AG20443 (cell line): ENCODE results near the gene TCEAL3.
"Not testable (repeated sequence)": the region's sequence is repeated elsewhere in the genome, so short reads cannot be mapped to it uniquely, and the experiment has no call there.

ENCODE experiments used
- DNase-seq: peaks from one replicate; pipeline ENCODE4 v3.0.0; 2012; ENCODE audit warnings: low spot score, mixed read lengths

Gene TCEAL3

GRCh38 chrX:103607364-103608305 lies at the start of gene TCEAL3:
Gene TCEAL3, plus strand, starts transcription at chrX:103607963. Its CDS starts 1,102 bp downstream, at chrX:103609065.
- DNase-seq, result peak; percentile 77

GRCh38 chrX:103560256-103560655 lies 47.5 kb upstream of the TCEAL3 start:
- DNase-seq, result no peak

DNA sequence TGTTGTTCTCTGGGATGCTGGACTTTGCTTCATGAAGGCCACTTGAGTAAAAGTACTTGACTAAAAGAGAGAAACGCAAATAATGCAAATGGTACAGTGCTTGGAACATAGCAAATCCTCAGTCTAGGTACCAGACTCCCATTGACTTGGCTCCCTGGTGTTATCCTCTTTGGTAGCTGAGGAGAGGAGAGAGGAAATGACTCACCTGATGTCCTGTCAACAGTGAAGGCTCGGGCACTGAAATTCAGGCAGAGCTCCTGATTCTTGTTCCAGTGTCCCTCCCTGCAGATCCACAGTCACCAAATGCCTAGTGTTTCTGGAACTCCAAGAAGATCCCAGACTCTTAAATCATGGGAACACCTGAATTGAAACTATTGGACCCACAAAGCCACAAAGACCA lies 45.0 kb upstream of the TCEAL3 start:
- no peak for DNase-seq

- DNase-seq, result no peak
These were observed 42.6 kb upstream of the TCEAL3 start for GRCh38 chrX:103565197-103565596.

DNA sequence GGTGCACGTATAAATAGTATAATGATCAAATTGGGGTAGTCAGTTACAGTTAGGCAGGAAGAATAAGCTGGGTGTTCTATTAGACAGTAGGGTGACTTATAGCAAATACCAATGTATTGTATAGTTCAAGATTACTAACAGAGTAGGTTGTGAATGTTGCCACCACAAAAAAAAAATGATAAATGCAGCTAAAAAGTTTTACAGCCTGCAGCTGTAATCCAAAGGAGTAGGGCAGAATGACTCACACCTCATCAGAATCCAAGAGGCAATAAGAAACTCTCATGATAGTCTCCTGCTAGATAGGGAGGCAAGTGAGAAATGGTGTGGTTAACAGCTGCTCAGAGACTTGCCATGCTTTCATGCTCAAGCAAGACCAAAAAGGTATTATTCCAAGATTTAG lies 42.0 kb upstream of the TCEAL3 start:
- DNase-seq, result peak; percentile 37

DNA sequence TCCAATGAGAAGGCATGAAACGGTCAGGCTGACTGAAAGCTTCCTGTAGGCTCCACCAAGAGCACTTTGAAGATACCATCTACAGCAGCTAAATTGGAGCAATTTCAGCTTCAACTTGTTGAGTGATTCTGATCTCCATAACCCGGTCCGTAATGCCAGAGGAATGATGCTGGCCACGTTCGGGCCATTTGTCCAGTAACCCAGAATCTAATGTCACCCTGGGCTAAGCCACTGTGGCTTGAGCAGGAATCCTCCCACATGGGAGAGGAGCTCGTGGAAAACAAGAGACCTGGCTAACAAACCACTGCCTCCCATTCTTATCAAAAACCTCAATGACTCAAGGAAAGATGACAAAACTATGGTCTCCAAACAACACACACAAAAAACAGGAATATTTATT lies 36.6 kb upstream of the TCEAL3 start:
- DNase-seq, result no peak

DNA sequence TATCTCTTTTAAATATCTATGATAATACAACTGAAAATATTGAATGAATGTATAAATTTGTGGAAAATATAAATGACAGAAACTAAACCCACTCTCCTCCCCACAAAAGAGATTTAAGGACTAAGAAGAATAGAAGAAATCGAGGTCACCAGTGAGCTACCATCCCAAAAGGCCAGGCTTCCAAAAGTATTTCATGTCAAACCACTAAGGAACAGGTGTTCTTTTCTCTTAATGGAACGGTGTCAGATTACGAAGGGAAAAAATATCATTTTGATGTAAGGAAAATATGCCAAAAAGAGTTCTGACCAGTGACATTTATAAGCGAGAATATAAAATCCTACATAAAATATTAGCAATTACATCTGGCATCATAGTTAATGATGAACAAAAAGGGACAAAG lies 36.0 kb upstream of the TCEAL3 start:
- DNase-seq, result no peak

- DNase-seq, result no peak
These were observed 34.6 kb upstream of the TCEAL3 start for GRCh38 chrX:103573202-103573601.

DNA sequence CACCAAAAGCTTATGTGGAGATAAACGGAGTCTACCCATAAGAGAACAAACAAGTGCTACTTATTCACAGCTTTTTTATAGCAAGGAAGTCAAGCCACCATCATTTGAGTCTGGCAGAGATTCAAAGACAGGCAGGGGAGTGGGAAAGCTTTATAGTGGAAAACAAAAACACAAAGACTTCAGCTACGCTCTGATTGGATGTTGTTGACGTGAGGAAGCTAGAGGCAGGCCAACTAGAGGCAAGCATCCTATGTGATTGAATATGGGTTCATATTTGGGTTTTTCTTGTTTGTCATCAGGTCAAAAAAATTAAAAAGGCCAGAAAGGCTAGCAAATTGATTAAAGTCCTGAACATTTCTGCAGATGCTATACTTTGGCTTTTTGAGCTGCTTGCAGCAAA lies 23.2 kb upstream of the TCEAL3 start:
- no peak for DNase-seq

DNA sequence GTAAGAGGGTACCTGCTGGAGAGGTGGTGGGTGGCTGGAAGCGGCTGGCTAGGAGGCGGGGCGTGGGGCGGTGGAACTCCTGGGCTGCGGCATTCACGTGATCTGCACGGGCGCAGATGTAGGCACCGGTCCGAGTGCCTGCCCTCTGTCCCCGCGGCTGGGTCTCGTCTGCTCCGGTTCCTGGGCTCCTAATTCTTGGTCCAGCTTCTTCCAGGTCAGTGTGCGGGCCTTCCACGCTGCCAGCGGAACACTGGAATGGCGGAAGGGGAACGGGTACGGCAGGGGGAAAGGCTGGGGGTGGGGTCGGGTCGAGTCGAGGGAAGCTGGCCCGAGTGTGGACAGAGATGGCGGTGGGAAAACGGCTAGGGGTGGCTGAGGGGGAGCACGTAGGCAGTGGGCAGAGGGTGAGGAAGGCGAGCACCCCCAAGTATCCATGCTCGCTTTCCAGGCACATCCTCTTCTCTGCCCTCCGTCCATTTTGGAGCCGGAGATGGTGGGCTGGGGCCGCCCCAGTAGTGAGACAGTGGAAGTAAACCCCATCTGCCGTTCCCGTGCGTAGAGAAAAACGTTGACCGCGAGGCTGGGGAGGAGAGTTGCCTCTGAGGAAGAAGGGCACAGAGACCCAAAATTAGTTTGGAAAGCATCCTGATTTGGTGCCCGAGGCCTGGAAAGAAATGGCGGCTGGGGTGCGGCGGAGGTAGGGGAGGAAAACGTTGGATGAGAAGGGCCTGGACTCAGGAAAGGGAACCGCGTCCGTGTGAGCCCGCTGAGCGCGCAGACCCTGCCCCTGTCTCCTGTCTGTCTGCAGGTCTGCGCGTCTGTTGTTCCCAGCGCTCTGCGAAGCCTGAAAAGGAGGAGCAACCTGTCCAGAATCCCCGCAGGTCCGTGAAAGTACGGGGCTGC lies 22.1 kb upstream of the TCEAL3 start, which contains the start of gene TCEAL4:
Gene TCEAL4 (plus strand): TSS at position 105 of the 903 bp plus-strand sequence. CDS start 1,161 bp downstream, outside the sequence.
- peak; percentile 69 for DNase-seq

- peak; percentile 11 for DNase-seq
These were observed 21.5 kb upstream of the TCEAL3 start for GRCh38 chrX:103586314-103586646.

DNA sequence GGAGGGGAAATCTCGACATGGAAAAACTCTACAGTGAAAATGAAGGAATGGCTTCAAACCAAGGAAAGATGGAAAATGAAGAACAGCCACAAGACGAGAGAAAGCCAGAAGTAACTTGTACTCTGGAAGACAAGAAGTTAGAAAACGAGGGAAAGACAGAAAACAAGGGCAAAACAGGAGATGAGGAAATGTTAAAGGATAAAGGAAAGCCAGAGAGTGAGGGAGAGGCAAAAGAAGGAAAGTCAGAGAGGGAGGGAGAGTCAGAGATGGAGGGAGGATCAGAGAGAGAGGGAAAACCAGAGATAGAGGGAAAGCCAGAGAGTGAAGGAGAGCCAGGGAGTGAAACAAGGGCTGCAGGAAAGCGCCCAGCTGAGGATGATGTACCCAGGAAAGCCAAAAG lies 21.1 kb upstream of the TCEAL3 start:
- DNase-seq, result no peak

- not testable (repeated sequence) for DNase-seq
These were observed 15.5 kb upstream of the TCEAL3 start for GRCh38 chrX:103592295-103592694.

DNA sequence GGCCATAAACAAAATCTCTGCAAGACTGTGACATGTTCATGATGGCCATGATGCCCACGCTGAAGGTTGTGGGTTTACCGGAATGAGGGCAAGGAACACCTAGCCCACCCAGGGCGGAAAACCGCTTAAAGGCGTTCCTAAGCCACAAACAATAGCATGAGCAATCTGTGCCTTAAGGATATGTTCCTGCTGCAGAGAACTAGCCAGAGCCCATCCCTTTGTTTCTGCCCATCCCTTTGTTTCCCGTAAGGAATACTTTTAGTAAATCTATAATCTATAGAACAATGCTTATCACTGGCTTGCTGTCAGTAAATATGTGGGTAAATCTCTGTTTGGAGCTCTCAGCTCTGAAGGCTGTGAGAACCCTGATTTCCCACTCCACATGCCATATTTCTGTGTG lies 12.6 kb upstream of the TCEAL3 start:
- not testable (repeated sequence) for DNase-seq

GRCh38 chrX:103608306-103608963 lies 672 bp downstream of the TCEAL3 start:
- peak; percentile 6 for DNase-seq

DNA sequence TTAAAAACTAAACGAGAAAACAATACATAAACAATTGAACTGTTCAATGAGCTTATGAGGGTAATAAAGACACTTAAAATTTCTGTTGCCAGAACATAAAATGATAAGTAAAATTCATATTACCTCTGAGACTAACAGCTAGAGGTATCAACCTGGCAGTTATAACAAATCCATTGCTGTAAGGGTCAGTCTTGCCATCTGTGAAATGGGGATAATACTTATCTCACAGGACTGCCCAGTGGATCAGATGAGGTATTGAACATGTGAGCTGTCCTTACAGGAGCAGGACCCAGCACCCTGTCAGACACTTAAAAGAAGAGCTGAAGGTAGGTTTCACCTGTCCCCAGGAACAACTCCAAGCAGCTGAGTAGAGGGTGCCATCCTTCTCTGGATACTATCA lies 2.5 kb downstream of the TCEAL3 start:
- DNase-seq, result no peak

GRCh38 chrX:103613362-103613890 lies 5.7 kb downstream of the TCEAL3 start:
- DNase-seq, result no peak

- peak; percentile 6 for DNase-seq
These were observed 7.2 kb downstream of the TCEAL3 start for GRCh38 chrX:103614999-103615398.

DNA sequence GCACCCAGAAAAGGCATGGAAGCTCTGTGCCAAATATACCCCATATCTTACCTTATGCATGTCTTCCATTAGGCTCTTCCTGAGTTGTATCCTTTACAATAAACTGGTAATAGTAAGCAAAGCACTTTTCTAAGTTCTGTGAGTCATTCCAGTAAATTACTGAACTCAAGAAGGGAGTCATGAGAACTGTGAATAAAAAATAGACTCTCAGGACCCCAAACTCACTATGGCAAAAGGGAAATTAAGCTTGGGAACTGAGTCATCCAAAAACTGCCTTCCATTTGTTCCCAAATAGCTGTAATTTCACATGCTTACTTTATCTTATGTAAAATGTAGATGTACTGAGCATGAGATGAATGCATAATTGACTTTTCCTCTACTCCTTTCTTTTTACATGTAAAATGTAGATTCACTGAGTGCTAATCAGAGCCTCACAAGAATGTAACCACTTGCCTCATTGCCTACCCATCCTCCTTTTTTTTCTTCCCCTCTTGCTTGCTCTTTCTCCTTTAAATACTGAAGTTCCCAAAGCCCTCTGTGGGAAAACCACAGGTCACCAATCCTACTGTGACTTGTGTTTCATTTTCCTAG lies 8.1 kb downstream of the TCEAL3 start:
- DNase-seq, result no peak

DNA sequence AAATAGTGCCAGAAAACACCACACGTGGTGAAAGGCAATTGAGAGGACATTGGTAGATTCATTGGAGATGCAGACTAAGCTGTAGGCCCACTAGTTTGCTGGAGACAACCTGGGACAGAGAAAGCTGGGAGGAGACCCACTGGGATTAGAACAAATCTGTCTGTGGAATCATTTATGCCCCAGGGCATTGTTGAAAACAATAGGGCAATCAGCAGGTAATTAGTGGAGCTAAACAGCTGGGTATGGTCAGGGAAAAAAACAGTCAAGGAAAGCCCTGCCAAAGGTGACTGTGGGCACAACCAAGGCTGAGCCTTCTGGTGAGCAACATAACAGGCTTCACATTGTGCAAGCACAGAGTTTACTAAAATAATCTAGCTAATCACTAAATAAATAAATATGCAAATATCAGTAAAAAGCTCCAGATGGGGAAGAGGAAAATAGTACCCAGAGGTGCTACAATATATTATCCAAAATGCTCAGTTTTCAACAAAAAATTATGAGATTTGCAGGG lies 9.0 kb downstream of the TCEAL3 start:
- peak; percentile 6 for DNase-seq

DNA sequence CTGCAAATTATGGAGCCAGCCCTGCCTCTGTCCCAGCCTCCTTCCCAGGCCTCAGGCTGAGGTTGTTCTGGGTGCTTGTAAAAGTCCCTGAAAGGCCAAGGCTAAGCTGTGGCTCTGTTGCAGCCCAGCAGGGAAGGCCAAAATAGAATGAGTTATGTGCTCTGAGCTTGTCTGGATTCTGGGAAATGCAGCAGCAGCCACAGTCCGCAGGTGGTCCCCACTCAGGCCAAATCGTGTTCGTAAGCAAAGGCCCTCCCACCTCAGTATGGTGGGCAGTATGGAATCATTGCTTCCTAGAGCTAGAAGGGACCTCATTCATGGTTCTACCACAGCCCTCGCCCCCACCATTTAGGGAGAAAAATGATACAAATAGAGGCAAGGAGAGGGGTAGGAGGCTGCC lies 16.3 kb downstream of the TCEAL3 start:
- no peak for DNase-seq
